Iris pigment epithelial cell (primary cell): ENCODE measurements around the gene SSX4B.
"Not testable (repeated sequence)": the region's sequence is repeated elsewhere in the genome, so short reads cannot be mapped to it uniquely, and the experiment has no call there.

Source experiments
- DNase-seq: peaks from one replicate; pipeline ENCODE4 v3.0.0-alpha.2; 2011; ENCODE audit warnings: low read depth

Gene SSX4B, protein sequence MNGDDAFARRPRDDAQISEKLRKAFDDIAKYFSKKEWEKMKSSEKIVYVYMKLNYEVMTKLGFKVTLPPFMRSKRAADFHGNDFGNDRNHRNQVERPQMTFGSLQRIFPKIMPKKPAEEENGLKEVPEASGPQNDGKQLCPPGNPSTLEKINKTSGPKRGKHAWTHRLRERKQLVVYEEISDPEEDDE

DNA sequence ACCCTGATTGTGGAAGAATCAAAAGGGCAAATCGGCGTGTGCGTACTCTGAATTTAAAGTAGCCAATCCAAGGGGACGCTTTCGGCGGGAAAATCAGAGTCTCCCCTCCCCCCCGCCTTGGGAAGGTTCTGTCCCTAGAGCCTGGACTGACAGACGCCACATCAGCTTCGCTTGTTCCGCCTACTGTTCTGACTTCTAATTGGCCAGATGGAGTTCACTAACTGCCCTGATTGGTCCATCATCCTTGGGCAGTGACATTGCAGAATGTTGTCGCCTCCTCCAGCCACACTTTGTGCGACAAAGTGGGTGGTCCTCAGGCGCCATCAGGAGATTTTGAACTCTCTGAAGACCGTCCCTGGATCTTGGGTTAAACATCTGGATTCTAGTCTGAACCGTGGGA lies at the start of gene SSX4B:
Gene SSX4B (minus strand): TSS at position 101 of the 400 bp plus-strand sequence. CDS start 588 bp downstream, outside the sequence.
- not testable (repeated sequence) for DNase-seq

DNA sequence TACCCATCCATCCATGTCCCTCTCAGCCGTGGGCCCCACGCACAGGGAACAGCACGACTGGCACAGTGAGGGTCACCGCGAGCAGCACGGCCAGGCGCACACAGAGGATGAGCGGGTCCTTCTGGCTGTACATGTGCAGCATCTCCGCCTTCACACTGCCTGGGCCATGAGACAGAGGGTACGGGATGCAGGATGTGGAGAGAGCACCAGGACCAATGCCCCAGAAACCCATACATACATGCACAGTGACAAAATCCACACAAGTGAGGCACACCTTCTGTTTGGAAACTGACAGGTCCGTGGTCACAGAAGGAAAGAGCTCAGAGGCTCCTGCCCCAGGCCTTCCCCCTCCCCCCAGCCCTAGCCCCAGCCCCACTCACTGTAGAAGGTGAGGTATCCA lies 48.8 kb upstream of the SSX4B start:
- DNase-seq = no peak

DNA sequence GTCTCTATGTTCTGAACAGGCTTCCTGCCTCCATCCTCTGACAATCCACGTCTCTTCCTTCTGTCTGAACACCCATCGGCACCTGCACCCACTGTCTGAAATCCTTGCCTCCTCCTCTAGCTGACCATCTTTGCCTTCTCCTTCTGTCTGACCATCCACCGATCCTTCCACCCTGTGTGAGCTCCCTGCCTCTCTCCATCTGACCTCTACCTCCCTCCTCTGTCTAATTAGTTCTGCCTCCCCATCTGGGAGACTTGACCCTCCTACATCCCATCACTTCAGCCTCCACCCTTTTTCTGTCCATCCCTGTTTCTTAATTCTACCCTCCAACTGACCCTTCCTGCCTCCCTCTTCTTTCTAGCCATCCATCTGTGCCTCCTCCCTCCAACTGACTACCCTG lies 48.3 kb upstream of the SSX4B start:
- no peak for DNase-seq

DNA sequence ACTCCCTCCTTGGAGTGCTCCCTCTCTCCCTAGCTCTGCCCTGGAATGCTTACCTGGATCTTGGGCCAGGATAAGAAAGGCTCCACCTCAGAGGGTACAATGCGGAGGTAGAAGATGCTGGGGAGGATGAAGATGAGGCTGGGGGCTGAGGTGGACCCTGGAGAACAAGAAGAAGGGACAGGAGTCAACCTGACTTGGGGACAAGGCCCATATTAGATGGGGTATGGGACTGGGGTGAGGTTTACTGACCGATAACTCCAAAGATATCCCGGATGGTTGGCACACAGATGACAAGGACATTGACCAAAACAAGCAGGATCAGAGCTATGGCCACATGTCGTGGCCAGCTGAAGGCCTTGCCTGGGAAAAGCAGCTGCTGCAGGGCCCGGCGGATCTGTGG lies 47.7 kb upstream of the SSX4B start:
- DNase-seq = no peak

DNA sequence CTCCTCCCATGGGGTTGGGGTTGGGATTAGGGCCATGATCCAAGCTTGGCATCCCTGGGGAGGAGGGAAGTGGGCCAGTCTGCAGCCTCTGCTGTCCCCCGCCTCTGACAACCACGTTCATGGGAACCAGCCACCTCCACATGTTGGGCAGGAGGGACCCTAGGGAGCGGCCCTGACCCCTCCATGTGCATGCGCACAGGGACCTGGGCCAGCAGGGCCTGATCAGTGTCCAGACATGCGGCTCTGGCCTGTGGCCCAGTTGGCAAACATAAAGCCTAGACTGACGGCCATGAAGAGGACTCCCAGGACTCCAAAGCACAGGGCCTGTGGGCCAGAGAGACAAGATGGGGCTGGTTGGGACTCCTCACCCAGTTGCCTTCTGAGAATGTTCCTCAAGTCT lies 47.0 kb upstream of the SSX4B start:
- no peak for DNase-seq

DNA sequence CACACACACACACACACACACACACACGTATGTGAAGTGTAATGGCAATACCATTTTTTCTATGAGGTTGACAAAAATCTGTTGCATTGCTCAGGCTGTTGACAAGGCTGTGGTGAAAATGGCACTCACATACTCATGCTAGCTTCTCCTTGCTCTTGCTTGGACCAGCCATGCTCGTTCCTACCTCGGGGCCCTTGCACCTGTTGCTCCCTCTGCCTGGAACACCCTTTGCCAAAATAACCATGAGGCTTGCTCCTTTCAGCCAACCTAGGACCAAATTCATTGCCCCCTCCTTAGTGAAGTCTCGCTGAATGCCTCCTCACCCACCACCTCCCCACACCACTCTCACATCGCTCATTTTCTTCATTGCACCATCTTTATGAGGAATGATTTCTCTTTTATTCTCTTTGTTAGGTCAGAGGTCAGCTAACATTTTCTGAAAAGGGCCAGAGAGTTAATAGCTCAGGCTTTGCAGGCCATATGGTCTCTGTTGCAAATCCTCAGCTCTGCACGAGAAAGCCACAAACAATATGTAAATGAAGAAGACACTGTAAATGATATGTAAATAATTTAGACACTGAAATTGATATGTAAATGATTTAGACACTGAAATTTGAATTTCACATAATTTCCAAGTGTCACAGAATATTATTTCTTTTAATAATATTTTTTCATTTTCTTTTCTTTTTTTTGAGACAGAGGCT lies 45.0 kb upstream of the SSX4B start:
- no peak for DNase-seq

DNA sequence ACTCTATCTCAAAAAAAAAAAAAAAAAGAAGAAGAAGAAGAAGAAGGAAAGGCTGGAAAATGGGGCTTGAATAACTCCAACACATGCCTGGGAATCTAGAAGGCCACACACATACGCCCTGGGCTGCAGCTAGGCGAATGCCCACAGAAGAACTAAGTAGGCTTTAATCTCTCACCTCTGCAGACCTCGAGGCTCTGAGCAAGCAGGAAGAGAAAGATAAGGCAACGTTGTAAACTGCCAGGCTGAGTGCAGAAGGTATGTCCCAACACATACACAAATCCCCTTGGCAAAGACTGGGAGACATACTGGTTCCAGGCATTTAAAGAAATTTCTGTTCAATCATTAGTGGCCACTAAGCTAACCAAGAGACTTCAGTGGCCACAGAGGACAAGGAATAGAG lies 39.9 kb upstream of the SSX4B start:
- no peak for DNase-seq

DNA sequence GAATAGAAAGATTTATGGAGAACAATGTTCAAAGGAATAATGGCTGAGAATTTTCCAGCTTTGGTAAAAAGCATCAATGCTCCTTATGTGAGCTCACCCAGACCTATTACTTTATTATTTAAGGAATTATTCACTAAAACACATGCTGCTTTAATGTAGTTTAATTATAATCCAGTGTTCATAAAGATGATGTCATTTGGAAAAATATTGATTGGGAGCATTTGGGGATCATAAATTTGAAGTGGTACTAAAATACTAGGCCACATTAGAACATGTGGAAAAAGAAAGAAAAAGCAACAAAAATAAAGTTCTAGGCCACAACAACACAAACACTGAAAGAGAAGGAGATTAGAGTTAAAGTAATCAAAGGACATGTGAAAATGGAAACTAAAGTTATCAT lies 38.3 kb upstream of the SSX4B start:
- no peak for DNase-seq

DNA sequence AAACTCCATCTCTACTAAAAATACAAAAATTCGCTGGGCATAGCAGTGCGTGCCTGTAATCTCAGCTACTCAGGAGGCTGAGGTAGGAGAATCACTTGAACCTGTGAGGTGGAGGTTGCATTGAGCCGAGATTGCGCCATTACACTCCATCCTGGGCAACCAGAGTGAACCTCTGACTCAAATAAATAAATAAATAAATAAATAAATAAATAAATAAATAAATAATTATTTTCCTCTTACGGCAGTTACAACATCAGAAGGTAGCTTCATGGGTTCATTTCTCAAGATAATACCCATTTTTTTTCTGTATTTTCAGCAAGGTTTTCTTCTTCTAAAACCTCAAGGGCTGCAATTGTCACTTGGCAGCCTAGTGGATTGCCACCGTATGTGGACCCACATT lies 35.4 kb upstream of the SSX4B start:
- DNase-seq = not testable (repeated sequence)

DNA sequence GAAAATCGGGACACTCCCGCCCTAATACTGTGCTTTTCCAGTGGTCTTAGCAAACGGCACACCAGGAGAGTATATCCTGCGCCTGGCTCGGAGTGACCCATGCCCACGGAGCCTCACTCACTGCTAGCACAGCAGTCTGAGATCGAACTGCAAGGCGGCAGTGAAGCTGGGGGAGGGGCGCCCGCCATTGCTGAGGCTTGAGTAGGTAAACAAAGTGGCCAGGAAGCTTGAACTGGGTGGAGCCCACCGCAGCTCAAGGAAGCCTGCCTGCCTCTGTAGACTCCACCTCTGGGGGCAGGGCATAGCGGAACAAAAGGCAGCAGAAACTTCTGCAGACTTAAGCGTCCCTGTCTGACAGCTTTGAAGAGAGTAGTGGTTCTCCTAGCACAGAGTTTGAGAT lies 22.0 kb upstream of the SSX4B start:
- not testable (repeated sequence) for DNase-seq

DNA sequence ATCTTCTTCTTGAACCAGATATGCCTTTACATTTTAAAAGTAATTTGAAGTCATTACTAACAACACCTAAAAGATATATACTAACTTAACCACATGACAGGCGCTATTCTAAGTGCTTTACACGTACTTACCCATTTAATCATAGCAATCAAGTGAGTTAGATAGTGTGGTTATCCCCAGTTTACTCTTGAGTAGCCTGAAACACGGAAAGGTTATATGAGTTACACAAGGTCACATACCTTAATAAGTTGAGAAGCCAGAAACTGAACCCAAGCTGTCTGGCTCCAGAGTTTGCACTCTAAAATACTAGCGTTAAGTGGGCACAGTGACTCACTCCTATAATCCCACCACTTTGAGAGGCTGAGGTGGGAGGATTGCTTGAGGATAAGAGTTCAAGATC lies 18.4 kb upstream of the SSX4B start:
- not testable (repeated sequence) for DNase-seq

DNA sequence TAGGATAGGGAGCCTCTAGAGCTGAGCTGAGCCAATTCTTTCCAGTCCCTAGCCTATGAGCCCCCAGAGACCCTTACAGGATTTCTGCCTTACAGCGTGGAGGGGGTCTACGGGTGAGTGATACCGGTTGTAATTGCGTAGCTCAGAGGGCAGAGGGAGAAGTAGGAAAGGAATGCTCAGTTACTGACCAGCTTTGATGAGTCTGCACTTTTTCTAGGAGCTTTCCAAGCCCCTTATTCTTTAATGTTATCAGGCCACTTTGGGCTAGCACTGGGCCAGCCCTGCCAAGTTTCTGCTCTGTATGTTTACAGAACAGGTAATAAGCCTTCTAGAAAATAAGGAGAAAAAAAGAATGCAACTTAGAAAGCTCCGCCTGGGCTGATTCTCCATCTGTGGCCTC lies 17.8 kb upstream of the SSX4B start:
- not testable (repeated sequence) for DNase-seq

DNA sequence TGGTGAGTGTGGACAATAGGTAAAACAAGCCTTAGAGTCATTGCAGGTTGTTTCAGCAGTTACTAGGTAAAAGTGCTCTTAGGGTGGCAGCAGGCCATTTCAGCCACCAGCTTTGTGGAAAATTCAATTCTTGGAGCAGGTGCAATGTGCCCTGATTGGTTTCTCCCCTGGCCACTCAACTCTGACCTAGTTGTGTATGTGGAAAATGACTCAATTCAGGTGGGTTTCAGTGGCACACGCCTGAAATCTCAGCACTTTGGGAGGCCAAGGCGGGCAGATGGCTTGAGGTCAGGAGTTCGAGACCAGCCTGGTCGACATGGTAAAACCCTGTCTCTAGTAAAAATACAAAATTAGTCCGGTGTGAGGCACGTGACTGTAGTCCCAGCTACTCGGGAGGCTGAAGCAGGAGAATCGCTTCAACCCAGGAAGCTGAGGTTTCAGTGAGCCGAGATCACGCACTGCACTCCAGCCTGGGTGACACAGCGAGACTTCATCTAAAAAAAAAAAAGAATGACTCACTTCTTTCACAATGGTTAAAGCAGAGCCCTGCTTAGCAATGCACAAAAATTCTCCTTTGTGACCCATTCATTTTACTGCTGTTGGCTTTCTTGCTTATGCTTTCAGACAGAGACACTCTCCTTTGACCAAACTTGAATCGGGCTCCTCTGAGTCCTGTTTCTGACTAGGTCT lies 15.4 kb upstream of the SSX4B start:
- not testable (repeated sequence) for DNase-seq

DNA sequence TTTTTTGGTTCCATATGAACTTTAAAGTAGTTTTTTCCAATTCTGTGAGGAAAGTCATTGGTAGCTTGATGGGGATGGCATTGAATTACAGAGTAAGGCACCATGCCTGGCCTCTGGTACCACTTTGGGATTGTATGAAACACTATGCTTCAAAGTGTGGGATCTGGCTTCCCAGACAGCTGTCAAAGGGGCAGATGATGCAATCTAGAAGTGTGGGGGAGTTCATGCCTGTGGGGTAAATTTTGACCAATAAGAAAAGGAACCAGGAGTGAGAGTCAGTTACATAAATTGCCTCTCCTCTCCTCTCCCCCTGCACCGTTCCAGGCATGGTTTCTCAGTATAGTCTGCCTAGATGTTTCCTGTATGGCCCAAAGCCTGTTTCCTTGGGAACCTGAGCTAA lies 13.9 kb downstream of the SSX4B start:
- DNase-seq = not testable (repeated sequence)

DNA sequence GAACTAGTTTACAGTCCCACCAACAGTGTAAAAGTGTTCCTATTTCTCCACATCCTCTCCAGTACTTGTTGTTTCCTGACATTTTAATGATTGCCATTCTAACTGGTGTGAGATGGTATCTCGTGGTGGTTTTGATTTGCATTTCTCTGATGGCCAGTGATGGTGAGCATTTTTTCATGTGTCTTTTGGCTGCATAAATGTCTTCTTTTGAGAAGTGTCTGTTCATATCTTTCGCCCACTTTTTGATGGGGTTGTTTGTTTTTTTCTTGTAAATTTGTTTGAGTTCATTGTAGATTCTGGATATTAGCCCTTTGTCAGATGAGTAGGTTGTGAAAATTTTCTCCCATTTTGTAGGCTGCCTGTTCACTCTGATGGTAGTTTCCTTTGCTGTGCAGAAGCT lies 14.8 kb downstream of the SSX4B start:
- DNase-seq = not testable (repeated sequence)

DNA sequence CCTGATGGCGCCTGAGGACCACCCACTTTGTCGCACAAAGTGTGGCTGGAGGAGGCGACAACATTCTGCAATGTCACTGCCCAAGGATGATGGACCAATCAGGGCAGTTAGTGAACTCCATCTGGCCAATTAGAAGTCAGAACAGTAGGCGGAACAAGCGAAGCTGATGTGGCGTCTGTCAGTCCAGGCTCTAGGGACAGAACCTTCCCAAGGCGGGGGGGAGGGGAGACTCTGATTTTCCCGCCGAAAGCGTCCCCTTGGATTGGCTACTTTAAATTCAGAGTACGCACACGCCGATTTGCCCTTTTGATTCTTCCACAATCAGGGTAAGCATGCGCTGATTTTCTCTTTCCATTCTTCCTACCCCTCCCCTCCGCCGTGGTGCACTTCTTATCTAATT lies 28.5 kb downstream of the SSX4B start, which contains the start of gene SSX4:
Gene SSX4 (plus strand): TSS at position 301 of the 400 bp plus-strand sequence. CDS start 515 bp downstream, outside the sequence.
- not testable (repeated sequence) for DNase-seq

DNA sequence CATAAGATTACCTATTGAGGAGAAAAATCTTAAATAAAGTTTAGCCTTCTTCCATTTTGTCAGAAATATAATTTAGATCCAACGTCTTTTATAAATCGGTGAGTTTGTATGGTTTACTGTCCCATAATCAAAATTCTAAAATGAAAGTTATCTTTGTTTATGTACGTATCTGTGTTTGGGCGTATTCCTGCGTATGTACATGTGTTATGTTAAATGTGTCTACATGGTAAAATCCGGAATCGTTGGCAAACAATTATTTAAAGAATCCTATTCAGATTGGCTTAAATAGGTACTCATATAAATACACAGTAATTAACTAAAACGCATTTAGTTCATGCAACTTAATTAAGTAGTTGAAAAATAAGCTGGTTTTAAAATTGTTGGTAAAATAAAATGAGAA lies 41.4 kb downstream of the SSX4B start:
- DNase-seq = not testable (repeated sequence)

DNA sequence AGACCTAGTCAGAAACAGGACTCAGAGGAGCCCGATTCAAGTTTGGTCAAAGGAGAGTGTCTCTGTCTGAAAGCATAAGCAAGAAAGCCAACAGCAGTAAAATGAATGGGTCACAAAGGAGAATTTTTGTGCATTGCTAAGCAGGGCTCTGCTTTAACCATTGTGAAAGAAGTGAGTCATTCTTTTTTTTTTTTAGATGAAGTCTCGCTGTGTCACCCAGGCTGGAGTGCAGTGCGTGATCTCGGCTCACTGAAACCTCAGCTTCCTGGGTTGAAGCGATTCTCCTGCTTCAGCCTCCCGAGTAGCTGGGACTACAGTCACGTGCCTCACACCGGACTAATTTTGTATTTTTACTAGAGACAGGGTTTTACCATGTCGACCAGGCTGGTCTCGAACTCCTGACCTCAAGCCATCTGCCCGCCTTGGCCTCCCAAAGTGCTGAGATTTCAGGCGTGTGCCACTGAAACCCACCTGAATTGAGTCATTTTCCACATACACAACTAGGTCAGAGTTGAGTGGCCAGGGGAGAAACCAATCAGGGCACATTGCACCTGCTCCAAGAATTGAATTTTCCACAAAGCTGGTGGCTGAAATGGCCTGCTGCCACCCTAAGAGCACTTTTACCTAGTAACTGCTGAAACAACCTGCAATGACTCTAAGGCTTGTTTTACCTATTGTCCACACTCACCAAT lies 43.9 kb downstream of the SSX4B start:
- not testable (repeated sequence) for DNase-seq

DNA sequence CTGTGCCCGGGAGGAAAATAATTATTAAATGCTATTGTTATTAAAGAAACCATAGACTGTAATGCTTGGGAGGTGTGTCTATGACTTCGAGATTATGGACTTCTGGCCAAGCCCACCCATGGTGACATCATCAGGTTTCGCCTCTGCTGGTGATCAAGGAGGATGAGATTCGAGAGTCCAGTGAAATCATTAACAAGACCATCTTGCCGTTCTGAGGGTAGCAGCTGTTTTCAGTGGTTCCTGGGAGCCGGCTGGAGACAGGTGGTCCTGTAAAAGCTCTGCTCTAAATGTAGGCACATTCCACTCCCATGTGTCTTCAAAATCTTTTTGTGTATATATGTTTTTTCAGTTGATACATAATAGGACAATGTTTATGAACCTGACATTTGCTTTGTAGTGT lies 52.5 kb downstream of the SSX4B start:
- DNase-seq = not testable (repeated sequence)

DNA sequence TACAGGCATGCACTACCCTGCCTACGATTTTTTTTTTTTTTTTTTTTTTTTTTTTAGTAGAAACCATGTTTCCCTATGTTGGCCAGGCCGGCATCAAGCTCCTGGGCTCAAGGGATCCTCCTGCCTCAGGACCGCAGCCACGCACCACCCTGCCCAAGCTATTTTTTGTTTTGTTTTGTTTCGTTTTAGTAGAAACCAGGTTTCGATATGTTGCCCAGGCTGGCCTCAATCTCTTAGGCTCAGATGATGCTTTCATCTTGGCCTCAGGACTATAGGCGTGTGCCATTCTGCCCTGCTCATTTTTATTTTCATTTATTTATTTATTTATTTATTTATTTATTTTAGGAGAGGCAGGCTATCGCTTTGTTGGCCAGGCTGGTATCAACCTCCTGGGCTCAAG lies 54.1 kb downstream of the SSX4B start:
- no peak for DNase-seq

DNA sequence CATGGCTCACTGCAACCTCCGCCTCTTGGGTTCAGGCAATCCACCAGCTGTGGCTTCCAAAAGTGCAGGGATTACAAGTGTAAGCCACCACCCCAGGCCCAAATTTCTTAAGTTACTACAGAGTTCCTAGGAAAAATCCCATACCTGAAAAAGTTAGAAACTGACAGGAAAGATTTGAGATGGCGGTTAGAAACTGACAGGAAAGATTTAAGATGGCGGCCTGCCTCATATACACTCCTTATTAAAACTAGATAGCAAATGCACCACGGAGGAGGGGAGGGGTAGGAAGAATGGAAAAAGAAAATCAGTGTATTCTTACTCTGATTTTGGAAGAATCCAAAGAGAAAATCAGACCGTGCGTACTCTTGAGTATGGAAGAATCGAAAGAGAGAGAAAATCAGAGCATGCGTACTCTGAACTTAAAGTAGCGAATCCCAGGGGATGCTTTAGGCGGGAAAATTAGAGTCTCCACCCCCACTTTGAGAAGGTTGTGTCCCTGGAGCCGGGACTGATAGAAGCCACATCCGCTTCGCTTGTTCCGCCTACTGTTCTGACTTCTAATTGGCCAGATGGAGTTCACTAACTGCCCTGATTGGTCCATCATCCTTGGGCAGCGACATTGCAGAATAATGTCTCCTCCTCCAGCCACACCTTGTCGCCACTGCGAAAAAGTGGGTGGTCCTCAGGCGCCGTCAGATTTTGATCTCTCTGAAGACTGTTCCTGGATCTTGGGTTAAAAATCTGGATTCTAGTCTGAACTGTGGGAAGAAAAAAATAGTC lies 55.3 kb downstream of the SSX4B start, which contains the start of gene SSX3:
Gene SSX3 (minus strand): TSS at position 389 of the 780 bp plus-strand sequence. CDS start 1,454 bp downstream, outside the sequence.
- DNase-seq = not testable (repeated sequence)
